Measurements from ENCODE around the gene ZDHHC14.
"Not testable (repeated sequence)": the region's sequence is repeated elsewhere in the genome, so short reads cannot be mapped to it uniquely, and the experiment has no call there.

The ZDHHC14 gene

DNA sequence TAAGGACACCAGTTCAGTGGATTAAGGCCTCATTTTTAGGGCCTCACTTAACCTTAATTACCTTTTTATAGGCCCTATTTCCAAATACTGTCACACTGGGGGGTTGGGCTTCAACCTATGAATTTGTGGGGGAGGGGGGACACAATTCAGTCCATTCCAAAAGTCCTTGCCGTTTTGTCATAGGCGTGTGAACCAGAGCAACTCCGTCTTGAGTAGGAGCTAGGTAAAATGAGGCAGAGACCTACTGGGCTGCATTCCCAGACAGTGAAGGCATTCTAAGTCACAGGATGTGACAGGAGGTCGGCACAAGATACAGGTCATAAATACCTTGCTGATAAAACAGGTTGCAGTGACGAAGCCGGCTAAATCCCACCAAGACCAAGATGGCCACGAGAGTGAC is 328.6 kb downstream of the ZDHHC14 start:
- no peak for DNase-seq

DNA sequence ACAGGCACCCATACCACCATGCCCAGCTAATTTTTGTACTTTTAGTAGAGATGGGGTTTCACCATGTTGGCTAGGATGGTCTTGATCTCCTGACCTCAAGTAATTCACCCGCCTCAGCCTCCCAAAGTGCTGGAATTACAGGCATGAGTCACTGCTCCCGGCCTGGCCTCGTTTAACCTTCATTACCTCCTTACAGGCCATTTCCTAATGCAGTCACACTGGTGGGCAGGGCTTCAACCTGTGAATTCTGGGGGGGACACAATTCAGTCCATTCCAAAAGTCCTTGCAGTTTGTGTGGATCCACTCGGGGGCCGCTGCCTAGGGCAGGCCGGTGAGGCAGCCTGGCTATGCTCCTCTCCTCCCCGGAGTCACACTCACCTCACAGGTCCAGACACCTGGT is 329.6 kb downstream of the ZDHHC14 start:
- DNase-seq = no peak

DNA sequence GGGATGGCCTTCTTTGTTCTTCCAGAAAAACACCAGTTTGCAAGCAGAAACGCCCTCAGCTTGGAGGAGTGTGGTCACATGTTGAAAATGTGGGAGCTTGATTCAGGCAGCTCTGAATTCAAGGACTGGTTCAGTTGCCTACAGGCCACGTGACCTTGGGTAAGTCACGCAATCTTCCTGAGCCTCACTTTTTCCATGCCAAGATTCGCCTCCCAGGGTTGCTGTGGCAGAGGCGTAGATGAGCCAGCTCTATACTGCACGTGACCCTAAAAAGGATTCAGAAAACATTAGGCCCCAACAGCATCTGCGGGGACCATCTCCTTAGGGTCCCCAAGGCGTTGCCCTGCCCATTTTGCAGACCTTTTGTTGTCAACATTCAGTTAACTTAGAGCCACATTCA is 330.1 kb downstream of the ZDHHC14 start:
- no peak for DNase-seq

DNA sequence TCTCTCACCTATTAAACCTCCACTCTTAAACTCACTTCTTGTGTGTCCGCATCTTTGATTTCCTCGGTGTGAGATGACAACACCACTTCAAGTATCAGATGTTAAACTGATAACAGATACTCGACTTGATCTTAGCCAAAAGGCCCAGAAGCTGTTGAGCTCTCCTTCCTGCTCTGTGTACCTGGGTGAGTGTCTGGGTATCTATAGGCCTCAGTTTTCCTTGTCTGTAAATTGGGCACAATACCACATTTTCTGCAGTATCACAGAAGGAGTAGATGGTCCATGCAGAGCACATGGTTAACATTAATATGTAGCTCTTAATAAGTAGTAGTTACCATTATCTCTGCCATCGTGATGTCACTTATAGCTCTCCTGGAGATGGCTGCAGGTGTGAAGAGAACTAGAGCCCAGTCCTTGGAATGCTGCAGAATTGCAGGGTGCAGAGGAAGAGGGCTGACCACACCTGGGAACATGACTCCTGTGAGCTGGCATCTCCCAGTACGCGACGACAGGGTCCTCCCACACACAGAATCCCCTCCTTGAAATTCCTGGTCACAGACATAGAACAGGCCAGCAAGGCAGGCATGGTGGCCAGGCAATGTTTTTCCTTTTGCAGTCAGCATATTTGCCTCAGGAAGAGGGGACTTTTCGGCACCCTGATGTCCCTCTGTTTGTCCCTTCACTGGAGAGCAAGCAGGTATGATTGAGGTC is 331.8 kb downstream of the ZDHHC14 start:
- no peak for DNase-seq

DNA sequence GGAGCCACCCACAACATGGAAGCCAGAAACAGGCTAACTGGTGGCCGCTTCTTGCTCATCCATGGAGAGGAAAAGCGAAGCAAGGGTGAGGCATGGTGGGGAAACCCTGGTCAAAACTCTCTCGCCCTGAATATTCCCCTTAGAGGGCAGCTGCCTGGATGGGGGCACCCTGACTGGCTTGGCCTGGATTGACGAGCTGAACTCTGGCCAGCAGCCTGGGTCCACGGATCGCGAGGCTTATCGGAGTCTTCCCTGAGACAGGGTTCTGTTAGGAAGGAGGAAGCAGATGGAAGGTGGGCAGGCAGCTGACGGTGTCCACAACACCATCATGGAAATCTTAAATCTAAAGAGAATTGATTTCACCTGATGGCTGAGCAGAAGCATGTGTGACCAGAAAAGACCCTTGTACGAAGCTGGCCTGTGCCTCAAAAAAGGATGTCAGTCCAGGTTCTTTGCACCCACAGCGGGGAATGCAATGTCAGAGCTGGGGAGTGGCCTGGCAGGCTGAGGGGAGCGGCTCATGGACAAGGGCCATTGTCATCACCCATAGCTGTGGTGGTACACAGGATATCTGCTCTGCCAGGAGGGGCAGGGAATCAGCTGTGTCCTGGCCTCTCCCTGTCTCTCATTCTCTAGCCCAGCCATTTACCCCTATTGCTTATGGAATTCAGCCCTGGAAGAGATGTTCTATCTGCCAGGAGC is 332.6 kb downstream of the ZDHHC14 start:
- DNase-seq = no peak

DNA sequence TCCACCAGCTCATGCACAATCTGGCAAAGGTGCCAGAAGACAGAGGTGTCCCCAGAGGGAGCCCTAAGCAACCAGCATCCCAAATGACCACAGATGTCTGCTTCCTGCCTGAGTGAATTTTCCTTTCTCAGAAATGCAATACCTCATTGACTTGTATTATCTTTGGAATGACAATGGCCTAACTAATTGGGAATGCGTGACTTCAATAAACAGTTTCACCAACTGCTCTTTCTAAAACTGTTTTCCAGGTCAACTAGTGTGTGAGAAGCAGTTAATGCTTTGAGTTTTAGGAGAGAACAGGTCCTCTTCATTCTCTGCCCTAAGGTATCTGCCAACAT is 333.1 kb downstream of the ZDHHC14 start:
- DNase-seq = no peak

DNA sequence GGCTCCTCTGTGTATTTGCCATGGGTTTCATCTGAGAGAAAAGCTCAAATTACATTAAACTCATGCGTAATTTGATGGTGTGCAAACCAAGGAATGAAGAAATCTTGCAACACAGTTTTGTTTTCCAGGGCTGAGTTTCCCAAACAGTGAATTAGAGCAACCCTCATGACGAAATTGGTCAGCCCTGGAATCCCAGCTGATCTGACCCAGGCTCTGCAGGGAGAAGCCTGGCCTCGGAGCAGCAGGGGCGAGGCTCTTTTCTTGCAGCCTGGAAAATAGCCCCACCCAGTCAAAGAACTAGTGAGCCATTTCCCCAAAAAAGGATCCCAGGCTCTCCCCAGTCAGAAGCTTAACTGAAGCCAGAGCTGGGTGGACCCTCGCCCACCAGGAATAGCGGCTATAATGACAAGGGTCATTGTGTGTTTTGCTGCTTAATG is 334.8 kb downstream of the ZDHHC14 start:
- DNase-seq = no peak

DNA sequence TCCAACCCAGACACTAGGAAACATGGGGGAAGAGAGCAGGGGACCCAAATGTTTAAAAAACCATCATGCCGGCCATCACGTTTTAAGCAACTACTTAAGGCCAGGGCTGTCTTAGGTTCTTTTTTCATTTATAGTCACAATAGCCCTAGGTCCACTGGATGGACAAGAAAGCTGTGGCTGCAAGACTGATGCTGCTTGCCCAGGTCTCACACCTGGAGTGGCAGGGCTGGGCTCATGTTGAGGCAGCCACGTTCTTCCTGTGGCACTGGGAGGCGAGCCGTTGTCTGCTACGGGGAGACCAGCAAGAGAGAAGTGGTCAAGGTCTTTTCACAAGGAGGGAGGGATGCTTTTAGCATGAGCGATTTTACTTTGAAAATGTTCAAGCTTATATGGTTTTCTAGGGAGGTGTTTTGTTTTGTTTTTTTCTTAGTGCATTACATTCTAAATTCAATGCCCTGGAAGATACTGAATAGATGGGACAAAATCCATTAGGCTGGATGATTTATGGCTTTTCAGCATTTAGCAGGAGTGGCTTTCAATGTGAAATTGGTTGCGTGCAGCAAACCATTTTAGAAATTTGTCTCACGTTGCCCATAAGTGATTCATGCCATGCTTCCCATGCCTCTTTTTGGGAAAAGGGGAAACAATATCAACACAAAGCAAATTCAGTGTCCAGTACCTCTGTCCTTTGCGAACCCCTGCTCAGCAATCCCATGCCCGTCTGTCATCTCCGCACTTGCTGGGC is 335.4 kb downstream of the ZDHHC14 start:
- DNase-seq = no peak

DNA sequence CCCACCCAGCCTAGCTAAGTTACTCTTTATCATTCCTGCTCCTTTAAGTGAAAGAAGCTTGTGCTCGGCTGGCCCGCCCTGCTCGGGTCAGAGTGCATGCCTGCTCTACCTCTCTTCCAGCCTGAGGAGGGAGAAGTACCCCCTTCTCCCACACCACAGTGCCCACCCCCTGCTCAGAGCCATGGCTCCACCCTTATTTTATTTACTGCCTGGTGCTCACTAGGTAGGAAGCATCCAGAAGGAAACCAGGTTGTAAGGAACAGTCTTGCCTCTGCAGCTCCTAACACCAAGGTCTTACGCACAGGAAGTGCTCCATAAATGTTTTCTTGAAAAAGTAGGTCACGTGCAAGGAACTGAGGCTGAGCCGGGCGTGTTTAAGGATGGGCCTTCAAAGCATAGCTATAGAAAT is 336.4 kb downstream of the ZDHHC14 start:
- DNase-seq = no peak

DNA sequence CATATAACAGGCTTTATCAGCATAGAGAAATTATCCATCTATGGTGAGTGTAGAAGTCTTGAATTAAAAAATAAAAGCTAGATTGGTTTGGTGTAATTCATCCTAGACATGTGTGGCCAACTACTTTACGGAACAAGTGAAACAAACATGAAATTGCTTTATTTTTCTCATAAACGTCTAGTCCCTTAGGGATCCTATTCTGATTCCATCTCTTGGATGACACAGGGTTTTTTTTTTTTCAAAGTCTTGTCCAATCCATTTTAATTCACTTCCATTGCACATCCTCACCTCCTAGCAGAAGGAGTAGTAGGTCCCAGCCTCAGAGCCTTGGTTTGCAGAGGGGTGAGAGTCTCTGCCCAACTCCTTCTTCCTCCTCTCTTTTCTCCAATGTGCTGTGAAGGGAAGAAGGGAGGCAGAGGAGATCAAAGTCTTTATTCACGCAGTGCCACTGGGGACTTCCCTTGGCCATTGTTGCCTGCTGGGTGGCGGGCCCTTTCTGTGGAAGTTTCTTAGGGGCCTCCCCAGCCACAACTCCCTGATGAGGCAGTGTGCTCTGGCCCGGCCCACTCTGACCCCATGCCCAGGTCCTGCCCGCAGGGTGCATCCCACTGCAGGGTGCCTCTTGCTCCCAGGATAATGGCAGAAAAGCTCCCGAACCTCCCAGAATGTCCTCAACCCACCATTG is 337.7 kb downstream of the ZDHHC14 start:
- no peak for DNase-seq

DNA sequence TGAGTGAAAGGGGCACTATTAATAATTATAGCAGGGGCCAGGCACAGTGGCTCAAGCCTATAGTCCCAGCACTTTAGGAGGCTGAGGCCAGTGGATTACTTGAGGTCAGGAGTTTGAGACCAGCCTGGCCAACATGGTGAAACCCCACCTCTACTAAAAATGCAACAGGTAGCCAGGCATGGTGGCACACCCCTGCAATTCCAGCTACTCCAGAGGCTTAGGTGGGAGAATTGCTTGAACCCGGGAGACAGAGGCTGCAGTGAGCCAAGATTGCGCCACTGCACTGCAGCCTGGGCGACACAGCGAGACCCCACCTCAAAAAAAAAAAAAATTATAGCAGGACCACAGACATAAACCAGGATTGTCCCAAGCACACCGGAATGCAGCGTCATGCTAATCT is 340.0 kb downstream of the ZDHHC14 start:
- not testable (repeated sequence) for DNase-seq

DNA sequence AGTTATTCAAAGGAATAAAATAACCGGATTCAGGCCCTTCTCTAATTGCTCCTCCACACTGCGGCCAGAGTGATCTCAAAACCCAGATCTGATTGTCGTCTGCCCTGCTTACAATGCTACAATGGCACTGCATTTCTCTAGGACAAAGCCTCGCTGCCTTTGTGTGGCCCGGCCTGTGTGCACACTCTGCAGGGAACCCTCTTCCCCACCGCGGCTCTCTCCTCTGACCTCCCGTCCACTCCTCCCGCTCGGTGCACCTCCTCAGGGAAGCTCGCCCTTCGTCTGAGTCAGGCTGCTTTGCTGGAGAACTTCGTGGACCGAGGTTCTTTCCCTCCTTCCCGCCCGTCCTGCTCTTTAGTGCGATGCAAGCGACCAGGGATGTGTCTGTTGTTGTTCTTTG is 340.4 kb downstream of the ZDHHC14 start:
- DNase-seq = no peak

DNA sequence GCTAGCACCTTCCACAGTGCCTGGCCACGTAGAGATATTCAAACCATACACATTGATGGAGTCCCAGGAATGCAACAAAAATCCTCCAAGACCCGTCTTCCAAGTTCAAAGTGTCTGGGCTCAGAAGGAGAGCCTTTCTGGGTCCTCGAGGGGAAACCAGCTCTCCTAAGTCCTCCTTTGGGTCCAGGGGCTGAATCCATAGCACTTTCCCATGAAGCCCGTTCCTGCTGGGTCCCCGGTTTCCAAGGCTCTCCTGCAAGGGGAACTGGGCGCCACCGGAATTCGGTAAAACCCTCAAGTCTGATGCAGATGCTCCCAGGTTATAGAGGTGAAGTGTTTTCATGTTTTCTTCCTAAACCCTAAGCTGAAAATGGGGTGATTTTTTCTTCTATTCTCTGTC is 340.8 kb downstream of the ZDHHC14 start:
- DNase-seq = no peak

DNA sequence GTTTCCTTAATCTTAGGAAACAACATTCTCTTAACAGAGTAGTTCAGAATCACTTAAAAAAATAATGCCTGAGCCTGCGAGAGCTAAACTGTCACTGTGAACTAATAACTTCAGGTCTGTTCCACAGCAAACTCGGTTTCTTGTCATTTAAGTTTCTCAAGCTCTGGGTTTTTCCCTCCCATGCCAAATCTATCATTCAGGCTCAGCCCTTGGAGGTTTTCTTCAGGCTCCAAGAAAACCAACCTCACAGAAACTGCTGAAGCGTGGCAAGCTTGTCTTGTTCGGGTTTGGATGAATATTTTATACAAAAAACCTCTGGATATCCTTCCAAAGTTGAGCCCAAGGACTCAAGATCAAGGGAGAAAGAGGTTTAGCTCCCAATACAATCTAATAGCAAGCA is 342.4 kb downstream of the ZDHHC14 start:
- no peak for DNase-seq

DNA sequence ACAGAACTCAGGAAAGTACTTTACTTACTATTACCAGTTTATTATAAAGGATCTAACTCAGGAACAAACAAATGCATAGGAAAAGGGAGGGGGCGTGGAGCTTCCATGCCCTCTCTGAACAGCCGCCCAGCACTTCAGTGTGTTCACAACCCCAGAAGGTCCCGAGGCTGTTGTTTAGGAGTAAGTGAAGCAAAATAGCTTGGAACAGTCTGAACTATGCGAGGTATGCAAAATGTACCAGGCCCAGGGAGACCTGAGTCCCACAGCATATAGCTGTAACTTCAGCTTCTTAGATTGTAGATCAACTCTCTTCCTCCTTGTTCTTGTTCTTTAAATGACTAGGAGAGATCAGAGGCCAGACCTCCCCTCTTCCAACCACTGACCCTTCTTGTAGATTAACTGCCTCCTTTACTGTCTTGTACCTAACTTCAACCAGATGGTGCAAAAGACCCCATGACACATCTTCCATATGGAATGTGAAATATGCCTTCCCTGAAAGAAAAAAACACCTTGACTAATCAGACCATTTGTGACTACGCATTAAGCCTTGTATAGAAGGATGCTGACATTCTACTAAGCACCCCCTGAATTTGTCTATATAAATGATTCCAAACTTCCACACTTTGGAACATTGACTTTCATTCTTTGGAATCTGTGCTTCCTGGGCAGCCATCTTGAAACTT is 343.3 kb downstream of the ZDHHC14 start:
- no peak for DNase-seq

DNA sequence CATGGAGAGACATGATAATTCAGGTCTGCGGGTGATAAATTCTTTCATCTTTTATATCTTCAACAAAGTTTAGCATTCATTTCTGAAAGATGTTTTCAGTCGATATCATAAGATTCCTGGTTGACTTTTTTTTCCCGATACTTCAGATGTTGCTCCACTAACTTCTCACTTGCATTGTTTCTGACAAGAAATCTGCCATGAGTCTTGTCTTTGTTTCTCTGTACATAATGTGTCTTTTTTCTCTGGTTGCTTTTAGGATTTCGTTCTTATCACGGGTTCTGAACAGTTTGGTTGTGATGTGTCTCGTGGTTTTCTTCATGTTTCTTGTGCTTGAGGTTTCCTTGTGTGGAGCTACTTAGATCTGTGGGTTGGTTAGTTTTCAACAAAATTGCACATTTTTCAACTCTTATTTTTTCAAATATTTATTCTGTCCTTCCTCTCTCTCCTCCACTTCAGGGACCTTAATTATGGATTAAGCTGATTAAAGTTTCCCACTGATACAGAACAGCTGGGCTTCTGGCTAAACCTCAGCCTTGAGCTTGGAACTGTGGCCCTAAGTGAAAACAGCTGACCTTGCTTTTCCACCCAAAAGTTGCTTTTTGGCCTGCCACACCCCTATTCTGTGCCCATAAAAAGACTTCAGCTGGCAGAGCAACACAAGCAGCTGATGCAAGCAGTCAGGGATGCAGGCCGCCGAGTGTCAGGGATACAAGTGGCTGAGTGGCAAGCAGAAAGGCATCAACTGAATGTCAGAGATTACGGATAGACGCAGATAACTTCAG is 344.2 kb downstream of the ZDHHC14 start:
- DNase-seq = no peak

DNA sequence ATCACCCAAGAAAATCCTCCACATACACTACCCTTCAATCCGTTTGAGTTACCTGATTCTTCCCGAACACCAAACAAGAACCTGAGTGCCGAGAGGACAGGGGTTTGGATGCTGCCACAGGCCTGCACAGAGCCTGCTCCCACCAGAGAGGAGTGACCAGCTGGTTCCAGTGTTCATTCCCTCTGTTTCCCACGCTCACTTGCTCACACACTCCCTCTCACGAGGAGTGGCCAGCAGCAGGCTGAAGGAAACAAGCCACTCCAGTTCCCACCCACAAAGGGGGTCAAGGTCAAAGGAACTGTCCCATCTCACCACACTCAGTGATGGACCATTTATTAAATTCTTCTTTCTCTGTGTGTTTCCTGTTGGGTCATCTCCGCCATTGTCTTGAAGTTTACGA is 344.8 kb downstream of the ZDHHC14 start:
- no peak for DNase-seq

DNA sequence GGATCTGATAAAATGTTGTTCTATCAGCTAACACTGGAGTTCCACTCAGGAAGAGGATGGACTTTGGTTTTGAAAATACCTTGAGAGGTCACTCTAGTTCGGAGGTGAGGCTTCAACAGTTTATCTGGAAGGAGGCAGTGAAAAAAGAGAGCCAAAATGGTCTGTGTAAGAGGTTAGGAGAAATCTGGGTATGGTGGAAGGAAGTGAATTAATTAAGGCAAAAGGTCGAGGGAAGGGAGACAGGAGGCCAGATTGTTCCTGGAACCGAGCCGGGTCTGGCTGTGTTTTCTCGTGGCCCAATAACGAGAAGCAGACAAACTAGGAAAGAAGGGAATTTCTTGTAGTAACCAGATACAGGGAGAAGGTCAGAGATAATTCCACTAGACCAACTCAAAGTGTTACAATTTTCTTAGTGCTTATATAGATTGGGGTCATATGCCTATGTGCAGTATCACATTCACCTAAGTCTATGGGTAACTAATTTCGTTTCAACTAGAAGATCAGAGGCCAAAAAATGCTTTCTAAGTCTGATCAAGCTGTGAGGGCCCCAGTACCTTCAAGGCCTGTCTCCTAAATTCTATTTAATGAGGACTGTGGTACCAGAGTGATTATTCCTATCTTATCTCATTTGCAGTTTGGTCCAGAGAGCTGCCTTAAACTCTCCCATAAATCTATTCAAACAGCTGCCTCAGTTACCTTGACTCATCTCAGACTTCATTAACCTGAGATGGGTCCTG is 346.1 kb downstream of the ZDHHC14 start:
- DNase-seq = no peak
